ENCODE data around the gene CIDEB.

The CIDEB gene

DNA sequence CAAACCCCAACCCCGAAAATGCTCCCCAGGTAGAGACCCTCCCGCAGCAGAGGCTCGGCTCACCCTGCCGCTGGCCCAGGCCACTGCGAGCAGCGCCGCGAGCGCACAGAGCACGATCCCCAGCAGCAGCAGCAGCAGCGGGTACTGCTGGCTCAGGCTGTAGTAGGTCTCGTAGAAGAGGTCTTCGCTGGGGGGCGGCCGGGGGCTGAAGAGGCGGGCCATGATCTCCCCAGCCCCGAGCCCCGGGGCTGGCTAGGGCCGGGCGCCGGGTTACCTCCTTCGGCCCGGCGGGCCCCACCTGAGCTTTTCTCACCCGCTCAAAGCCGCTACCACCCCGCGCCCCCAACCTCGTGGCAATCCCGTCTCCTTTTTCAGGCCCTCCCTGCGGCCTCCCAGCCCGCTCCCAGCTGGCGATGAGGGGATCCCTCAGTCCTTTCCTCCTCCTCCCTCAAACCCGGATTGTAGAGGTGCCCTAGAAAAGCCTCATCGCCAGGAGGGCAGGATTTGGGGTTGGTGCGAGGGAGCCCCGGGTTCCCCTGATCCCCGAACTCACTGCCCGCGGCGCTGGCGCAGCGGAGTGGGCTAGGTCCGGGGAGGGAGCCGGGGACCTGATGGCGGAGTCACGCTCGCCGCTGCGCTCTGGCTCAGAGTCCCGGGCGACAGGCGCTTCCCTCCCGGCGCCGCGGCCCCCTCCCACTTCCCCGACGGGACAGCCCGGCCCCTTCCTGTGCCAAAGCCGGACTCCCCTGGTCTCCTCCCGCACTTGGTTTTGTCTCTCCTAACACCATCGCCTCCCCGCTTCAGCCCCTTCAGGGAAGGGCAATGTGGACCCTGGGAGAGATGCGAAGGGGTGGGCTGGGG is 26.9 kb upstream of the CIDEB start, which contains the start of gene ADCY4:
TSS of gene ADCY4 (minus strand) at position 641 of the 861 bp plus-strand sequence. CDS start at position 222, 419 bp downstream.
- TF ChIP-seq, protein P1, sequence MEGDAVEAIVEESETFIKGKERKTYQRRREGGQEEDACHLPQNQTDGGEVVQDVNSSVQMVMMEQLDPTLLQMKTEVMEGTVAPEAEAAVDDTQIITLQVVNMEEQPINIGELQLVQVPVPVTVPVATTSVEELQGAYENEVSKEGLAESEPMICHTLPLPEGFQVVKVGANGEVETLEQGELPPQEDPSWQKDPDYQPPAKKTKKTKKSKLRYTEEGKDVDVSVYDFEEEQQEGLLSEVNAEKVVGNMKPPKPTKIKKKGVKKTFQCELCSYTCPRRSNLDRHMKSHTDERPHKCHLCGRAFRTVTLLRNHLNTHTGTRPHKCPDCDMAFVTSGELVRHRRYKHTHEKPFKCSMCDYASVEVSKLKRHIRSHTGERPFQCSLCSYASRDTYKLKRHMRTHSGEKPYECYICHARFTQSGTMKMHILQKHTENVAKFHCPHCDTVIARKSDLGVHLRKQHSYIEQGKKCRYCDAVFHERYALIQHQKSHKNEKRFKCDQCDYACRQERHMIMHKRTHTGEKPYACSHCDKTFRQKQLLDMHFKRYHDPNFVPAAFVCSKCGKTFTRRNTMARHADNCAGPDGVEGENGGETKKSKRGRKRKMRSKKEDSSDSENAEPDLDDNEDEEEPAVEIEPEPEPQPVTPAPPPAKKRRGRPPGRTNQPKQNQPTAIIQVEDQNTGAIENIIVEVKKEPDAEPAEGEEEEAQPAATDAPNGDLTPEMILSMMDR (IDR thresholded peaks at IDR 0.05; ENCODE audit: control insufficient read depth, insufficient read depth, low read depth, low read length, missing control alignments): no peak
- peak within 1 kb of the TSS; percentile 49 for H3K4me3 ChIP-seq (ENCODE audit: control insufficient read depth, low read depth, low read length)
- DNase-seq (ENCODE audit: low read depth): no peak

DNA sequence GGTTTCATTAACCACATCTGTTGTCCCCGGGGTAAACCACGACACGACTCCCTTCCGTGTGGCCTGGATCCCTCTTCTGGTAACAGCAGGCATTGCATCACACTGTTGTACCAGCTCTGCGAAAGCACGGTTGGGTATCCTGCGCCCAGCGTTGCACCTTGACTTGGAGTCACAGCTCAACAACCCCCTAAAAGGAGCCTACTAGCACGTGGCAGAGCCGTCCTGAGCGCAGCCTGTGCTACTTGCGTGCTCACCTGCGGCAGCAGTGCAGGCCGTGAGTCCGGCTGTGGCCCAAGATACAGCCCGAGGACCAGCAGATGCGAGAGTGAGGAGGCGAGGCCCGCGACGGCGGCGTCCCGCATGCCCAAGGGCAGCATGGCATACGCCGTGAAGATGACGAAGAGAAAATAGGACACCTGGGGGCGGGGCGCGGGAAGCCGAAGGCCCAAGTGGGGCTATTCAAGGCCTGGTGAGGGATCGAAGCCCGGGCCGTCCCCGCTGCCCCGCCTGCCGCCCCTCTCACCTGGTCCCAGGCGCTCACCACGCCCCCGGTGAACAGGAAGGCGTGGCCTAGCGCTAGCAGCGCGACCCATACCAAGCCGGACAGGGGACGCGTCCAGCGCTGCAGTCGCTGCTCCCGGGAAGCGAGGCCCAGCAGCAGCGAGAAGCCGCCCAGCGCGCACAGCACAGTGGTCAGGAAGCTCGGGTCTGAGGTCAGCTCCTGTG is 24.7 kb upstream of the CIDEB start:
- TF ChIP-seq, protein P1 (IDR thresholded peaks at IDR 0.05; ENCODE audit: control insufficient read depth, insufficient read depth, low read depth, low read length, missing control alignments): peak; percentile 77
- no peak overlapping the region for H3K4me3 ChIP-seq (ENCODE audit: control insufficient read depth, low read depth, low read length)
- DNase-seq (ENCODE audit: low read depth): no peak

DNA sequence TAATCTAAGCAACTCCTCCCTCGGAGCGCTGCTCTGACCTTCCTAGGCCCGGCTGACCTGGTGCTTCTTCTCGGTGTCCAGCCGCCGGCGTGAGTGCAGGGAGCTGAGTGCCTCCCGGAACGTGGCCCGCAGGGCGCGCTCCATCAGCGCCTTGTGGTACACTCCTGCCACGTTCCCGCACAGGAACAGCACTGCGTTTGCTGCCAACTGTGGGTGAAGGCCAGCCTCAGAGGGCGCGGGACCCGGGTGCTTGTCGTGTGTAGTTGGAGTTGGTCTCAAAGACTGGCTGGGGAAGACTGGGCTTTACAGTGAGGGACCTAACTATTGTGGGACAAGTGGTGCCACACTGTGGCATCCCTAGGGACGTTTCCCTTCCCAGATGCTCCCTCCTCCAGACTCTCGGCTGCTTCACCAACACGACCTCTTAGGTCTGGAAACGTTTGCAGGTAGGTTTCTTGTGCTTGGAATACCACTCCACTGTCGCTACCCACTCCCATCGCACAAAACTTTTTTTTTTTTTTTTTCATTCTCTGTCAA is 24.0 kb upstream of the CIDEB start:
- no peak overlapping the region for H3K4me3 ChIP-seq (ENCODE audit: control insufficient read depth, low read depth, low read length)
- TF ChIP-seq, protein P1 (IDR thresholded peaks at IDR 0.05; ENCODE audit: control insufficient read depth, insufficient read depth, low read depth, low read length, missing control alignments): no peak
- DNase-seq (ENCODE audit: low read depth): no peak

DNA sequence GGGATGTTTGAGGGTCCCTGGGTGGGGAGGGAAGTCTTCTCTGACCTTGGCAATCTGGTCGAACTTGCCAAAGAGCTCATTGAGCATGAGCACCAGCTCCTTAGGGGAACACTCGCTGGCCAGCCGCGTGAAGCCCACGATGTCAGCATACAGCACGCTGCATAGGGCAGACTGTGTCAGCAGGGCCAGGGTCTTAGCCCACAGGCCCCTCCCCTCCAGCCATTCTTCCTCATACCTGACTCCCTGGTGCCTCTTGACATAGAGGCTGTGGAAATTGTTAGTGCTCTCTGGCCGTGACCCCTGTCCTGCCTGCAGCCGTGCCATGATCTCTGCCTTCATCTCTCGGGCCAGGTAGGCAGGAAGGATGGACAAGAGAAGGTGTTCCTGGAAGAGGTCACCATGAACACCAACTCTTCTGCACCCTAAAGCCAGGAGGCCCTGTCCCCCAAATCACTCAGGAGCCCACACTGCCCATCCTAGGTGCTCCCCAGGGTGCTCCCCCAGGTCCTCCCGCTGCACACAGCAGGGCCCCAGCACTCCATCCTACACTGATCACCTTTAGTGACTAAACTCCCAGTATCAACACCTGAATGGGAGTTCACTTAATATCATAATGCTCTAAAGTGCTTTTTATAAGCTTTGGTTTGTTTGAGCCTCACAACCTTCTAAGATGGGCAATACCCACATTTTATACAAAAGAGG is 23.3 kb upstream of the CIDEB start:
- no peak for DNase-seq (ENCODE audit: low read depth)
- TF ChIP-seq, protein P1 (IDR thresholded peaks at IDR 0.05; ENCODE audit: control insufficient read depth, insufficient read depth, low read depth, low read length, missing control alignments): no peak
- no peak overlapping the region for H3K4me3 ChIP-seq (ENCODE audit: control insufficient read depth, low read depth, low read length)

DNA sequence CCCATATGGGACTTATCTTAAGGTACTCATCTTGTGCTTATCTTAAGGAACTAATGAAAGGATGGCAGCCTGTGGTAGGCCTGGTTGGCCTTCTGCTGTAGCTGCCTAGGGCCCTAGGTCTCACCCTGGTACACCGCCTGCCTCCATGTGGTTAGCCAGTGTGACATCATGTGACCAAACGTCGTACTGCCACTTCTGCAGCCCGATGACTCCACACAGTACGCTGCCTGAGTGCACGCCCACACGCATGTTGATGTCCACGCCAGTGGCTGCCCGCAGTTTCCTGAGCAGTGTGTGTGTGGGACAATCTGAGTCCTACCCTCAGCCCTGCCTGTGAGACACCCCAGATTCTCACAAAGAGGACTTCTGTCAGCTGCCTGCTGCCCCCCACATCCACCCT is 22.0 kb upstream of the CIDEB start:
- TF ChIP-seq, protein P1 (IDR thresholded peaks at IDR 0.05; ENCODE audit: control insufficient read depth, insufficient read depth, low read depth, low read length, missing control alignments): no peak
- no peak overlapping the region for H3K4me3 ChIP-seq (ENCODE audit: control insufficient read depth, low read depth, low read length)
- DNase-seq (ENCODE audit: low read depth): no peak

DNA sequence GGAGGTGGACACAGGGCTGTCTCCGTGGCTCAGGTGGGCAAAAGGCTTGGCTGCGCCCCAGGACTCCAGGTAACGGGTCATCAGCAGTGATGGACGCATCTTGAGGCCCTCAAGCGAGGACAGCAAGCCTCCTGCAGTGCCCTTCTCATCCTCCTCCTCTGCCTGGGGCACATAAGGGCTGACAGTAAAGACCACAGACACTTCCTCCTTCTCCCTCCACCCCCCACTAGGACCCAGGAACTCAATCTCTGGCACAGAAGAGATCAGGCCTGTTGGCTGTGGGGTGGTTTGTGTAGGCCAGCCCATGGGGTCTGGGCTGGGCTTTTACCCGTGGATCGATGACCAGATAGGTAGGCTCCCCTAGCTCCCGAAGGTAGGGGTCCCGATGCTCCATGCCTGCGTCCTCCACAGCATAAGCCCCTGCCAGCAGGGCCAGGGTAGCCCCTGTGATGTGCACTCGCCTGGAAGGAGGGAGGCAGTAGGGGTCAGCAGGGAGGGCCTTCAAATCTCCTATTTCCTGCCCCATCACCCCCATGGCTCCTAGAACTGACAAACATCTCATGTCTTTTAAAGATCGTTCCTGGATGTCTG is 21.4 kb upstream of the CIDEB start:
- DNase-seq (ENCODE audit: low read depth): no peak
- no peak overlapping the region for H3K4me3 ChIP-seq (ENCODE audit: control insufficient read depth, low read depth, low read length)
- TF ChIP-seq, protein P1 (IDR thresholded peaks at IDR 0.05; ENCODE audit: control insufficient read depth, insufficient read depth, low read depth, low read length, missing control alignments): no peak
